HS-5 (cell line): ENCODE measurements around the gene TIE1.

Source experiments
- DNase-seq: peaks from one replicate; pipeline ENCODE4 v3.0.0-alpha.2; 2012; ENCODE audit warnings: low read depth

Gene TIE1

DNA sequence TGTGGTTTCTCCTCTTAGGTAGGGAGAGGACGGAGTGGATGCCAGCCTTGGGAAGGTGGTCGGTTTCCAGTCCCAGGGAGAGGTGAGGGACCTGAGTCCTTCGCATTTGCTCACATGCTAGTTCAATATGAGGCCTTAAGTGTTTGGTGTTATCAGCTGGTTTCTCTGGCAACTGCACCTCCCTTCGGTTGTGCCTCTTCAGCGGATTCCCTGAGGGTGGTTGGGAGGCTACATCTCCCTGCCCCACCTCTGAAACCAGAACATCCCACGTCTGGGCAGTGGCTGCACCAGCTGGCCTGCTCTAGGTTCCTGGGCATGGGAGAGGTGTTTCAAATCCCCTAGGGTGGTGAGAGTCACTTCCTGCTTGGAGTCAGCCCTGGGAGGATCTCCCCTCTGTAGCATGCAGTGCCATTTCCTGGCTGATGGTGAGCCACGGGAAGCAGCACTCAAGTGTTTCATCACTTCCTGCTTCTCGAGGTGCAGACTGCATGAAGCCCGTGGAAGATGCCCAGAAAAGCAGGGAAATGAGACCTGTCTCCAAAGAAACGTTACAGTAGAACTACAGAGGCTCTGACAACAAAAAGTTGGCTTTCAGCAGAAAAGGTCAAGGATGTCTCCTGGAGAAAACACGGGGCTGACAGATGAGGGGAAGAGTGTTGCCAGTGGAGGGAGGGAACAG, 26.5 kb upstream of the TIE1 start:
- DNase-seq = peak; percentile 33

DNA sequence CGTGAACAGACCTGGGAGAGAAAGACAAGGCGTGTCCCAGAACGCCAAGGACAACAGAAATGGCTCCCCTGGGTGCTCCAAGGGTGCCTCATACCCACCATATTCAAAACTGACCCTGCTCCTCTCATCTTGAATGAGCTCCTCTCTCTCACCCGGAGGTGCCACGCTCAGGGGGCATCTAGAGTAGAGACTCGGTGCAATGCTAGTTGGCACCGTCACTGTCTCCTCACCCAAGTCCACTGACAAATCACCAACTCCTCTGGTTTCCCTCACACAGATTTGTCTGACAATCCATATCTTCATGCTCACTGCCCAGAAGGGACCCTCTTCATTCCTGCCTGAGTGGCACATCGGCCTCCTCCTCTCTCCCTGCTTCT, 26.0 kb upstream of the TIE1 start:
- DNase-seq = no peak

DNA sequence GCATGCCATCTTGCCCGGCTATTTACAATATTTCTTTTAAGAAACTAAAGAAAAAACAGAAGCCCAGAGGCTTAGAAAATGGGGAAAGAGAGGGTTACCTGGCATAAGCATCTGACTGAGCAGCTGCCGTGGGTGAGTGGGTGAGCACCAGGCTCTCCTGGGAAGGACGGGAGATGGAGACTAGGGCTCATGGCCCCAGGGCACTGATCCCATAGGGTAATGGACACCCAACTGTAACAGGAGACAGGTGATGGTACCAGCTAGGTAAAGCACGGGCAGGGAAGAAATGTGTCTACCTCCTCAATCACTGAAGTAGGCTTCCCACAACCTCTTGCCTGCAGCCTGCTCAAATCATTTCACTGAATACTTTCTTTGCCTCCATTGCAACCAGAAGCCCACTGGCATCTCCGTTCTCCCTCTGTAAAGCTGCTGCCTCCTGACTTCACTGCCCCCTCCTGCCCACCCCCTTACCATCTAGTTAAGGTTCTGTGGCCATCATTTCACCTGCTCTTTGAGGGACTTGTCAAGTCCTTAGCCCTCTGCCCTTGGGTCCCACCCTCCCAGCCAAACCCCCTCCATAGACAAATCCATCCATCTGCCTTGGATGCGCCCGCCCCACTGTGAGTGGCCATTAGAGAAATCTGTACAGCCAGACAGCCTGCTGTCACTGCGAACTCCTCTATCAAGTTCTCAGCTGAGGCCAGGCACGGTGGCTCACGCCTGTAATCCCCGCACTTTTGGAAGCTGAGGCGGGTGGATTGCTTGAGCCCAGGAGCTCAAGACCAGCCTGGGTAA, 24.8 kb upstream of the TIE1 start:
- DNase-seq = no peak

DNA sequence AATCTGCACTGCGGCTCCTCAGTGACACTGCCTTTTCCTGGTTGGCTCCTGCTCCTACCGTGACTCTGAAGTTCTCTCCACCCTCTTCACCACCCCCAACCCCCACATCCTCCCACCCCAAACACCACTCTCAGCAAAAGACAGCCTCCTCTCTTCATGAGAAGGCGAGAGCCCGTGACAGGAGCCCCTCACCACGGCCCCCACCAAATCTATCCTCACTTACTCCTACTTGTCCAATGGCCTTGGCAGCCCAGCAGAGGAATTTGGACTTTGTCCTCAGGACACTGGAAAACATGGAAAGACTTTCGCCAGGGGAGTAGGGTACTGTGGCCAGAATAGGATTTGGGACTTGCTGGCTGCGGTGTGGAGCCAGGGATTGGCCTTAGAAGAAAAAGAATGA, 24.1 kb upstream of the TIE1 start:
- no peak for DNase-seq

DNA sequence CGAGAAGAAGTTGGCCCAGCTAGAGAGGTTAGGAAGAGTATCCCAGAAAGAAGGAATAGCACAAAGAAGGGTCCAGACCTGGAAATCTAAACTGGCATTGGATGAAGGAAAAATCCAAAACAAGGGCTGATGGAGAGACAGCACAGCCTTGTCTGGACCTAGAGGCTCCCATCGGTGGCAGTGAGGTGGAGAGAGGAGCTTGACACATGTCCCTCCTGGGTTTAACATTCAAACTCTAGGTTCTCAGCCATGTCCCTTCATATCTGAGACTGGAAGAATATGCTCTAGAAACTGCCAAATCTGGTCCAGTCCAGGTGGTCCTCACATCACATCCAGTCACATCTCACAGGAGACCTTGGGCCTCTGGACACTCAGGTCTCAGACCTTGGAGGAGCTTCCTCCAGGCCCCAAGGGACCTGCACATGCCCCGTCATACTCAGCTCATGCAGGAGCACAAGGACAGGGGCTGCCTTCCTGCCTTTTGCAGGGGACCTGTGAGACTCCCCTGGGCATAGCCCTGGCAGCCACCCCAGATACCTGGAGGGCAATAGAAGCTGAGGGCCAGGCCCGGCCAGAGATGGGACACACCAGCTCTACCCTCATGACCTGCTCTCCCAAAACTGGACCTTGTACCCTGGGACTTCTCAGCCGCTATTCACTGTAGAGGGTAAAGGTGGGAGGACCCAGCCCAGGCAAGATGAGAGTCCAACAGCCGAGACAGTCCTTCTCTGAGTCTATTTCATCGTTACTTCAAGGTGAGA, 23.5 kb upstream of the TIE1 start:
- no peak for DNase-seq

DNA sequence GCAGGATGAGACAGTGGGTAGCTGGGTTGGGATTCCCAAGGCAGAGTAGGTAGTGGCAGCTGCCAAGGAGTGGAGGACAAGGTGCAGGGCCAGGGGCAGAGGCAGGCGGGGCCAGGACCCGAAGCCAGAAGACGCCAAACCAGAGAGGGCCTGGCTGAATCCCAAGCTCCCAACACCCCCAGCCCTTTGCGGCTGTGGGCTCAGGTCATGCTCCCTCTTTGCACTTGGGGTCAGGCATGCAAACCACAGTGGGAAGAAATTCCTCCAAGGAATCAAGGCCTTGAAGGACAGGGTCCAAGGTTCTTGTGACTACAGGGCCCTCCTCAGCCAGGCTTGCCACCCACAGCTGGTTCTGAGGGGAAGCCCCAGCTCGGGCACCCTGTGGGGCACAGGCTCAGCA, 21.6 kb upstream of the TIE1 start:
- DNase-seq = no peak

DNA sequence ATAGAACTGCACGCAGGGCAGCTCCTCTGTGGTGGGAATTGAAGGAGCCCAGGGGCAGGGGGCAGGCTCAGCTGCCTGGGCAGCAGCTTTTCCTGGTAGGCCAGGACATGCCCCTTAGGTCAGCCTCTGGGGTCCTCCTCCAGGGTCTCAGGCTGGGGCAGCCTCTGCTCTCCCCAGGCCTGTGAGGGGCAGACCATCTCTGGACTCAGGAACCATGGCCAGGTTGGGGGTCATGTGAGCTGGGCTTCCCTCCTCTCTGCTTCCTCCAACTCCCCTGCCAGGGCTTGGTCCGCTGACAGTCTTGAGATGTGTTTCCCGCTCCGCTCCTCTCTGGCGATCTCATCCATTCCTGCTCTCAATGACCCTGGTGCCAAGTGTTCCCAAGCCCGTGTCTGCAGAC, 21.1 kb upstream of the TIE1 start:
- DNase-seq = no peak

DNA sequence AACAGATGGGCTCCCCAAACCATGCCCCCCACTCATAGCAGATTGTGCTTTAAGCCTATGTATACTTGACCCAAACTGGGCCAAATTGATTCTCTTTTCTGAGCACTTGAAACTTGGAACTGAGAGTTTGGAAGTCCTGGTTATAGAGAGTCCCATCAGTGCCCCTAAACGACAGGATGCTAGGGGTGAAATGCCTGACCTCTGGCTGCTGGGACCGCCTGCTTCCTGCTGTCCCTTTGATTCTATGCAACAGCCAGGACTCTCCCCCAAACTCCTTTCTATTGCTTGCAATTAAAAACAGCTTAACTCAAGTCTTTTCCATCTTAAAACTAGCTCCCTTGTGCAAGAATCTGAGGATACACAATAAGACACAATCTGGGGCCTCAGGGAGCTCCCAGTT, 20.1 kb upstream of the TIE1 start:
- no peak for DNase-seq

DNA sequence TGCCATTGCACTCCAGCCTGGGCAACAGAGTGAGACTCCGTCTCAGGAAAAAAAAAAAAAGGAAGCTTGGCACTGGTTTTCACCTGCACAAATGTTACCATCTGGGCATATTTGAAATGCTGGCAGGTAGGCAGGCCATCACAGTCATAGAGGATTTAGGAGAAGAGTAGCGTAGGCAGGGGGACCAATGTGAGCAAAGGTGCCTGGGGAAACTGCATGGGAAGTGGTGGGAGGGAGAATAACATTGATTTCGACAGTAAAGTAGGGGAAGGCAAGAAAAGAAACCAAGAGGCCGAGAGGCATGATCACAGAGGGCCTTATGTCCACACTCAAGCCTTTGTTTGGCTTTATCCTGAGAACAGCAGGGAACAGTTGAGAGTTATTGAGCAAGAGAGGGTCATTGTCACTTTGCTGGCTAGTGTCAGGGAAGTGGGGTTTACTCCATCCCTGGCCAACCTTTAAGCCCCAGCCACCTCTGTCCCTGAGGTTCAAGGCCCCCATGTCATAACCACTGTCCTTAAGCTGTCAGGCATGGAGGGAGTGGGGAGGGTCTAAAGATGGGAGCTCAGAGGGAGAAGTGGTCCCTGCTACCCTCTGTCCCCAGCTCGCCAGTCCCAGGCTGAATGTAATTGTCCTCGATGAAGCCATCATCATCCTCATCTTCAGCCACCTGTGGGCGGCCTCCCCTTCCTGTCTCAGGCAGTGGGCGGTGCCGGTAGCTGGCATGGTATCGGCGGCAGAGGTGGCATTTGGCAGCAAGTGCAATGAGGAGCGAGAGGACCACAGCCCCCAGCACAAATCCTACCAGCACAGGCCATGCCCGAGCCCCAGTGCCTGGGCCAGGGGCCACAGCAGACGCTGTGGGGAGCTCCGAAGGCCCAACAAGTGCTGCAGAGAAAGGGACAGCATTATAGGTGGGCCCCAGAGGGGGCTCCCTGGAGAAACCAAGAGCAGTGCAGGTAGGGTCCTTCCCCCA, 18.3 kb upstream of the TIE1 start:
- no peak for DNase-seq

DNA sequence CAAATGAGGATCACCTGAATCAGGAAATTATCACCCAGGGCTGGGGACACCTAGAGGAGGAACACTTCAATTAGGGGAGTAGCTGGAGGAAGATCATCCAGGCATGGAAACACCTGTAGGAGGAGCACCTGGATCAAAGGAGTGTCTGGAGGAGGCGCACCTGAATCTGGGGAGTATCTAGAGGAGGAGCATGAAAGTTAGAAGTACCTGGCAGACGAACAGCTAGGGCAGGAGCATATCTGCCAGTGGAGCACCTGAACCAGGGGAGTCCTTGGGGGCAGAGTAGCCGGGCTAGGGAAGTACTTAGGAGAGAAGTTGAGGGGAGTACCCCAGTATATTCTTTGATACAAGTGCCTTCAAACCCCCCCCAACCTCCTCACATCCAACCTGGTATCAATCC, 16.7 kb upstream of the TIE1 start:
- DNase-seq = no peak

DNA sequence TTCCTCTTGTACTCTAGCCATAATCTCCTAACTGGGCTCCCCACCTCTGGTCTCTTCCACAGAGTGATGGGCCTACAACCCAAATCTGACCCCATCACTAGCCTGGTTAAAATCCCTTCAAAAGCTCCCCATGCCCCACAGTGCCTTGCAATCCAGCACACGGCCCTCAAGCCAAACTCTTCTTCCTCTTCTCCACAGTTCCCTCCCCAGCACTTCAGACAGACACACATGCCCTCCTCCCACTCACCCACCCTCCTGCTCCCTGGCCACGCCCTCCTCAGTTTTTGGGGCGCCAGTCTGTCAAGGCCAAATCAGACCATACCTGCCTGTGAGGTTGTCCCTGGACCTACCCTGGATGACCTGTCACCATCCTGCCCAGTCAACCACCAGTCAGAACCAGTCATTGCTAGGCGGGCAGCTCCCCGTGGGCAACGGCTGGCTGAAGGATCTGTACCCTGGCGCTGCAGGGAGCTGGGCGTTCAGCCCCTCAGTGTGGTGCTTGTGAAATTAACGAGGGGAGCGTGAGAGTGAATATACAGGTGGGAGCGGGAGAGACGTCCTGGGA, 16.2 kb upstream of the TIE1 start:
- DNase-seq = no peak

DNA sequence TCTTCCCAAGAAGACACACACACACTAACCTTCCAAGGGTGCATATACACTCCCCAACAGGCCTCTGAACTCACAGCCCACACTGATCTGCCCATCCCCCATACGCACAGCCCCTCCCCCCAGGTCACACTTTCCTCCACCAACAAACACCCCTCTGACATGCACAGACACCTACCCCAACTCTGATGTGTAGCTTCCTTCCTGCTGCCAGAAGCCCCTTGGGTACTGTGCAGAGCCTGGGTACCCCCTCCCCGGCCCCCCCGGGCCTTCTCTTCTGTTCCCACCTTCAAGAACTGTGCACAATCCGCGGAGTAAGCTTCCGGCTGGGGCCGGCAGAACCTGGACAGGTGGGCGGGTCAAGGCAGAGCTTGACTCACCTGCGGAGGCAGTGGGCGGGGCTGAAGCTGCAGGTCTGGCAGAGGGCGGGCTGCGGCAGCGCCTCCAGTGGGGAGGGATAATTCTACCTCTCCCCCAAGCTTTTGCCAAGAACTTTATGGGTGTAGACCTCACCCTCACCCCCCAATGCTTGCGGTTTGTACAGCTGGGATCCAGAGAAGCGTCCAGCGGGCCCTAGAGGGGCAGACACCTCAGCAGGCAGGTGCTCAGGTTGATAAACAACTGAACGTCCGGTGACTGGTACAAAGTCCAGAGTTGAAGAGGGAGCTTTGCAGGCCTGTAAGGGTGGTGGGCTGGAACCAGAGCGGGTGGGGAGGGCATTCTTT, 15.4 kb upstream of the TIE1 start, which contains the start of gene C1orf210:
Gene C1orf210, minus strand, starts transcription at position 313 of the 722 bp plus-strand sequence. CDS start 2,311 bp downstream, outside the sequence.
- DNase-seq = no peak

DNA sequence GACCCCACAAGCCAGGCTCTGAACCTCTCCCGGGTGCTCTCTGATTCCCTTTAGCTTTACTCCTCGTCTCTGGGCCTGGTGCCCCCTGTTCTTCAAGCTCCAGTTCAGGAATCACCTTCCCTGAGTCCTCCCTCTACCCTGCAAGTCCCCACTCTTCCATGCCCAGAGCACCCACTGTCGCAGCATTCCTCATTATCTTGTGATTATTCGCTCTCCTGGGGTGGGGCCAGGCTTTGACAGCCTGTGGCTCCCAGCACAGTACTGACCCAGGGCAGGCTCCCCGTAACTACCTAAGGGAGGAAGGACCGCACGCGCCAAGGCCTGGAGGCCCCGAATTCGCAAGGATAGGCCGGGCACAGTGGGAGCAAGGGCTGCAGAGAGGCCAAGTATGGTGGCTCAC, 14.7 kb upstream of the TIE1 start:
- DNase-seq = no peak

DNA sequence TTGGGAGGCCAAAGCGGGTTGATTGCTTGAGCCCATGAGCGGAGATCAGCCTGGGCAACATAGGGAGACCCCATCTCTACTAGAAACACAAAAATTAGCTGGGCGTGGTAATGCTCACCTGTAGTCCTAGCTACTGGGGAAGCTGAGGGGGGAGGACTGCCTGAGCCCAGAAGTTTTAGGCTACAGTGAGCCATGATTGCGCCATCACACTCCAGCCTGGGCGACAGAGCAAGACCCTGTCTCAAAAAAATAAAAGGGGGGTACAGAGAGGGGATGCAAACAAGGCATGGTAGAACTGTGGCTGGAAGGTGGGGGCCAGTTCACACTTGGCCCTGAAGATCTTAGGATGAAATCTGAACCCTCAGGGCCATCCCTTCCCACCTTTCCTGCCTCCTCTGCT, 14.2 kb upstream of the TIE1 start:
- DNase-seq = no peak

DNA sequence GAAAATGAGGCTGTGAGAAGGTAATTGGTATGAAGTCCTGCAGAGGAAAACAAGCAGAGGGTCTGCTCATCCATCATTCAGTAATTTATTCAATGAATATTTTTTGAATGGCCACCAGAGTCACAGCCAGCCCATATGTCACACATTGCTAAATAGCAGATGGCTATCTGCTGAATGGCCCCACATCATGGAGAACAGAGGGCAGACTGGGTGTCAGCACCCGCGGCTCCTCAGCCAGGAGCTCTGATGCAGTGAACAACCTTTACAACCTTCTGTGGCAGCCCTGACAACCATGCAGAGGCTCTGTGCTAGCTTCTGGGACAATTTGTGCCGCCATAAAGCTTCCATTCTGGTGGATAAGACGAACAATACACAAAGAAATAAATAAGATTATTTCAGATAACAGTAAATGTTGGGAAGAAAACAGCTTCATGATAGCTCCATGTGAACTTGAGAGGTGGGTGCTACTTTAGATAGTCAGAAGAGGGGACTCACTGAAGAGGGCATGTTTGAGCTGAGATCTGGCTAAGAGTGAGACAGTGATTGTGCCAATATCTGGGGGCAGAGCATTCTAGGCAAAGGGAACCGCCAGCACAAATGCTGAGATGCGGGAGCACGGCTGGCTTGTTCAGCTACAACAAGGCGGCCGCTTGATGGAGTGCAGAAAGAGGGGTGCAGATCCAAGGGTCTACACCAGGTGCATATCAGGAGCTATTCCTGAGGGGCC, 12.6 kb upstream of the TIE1 start:
- DNase-seq = no peak

DNA sequence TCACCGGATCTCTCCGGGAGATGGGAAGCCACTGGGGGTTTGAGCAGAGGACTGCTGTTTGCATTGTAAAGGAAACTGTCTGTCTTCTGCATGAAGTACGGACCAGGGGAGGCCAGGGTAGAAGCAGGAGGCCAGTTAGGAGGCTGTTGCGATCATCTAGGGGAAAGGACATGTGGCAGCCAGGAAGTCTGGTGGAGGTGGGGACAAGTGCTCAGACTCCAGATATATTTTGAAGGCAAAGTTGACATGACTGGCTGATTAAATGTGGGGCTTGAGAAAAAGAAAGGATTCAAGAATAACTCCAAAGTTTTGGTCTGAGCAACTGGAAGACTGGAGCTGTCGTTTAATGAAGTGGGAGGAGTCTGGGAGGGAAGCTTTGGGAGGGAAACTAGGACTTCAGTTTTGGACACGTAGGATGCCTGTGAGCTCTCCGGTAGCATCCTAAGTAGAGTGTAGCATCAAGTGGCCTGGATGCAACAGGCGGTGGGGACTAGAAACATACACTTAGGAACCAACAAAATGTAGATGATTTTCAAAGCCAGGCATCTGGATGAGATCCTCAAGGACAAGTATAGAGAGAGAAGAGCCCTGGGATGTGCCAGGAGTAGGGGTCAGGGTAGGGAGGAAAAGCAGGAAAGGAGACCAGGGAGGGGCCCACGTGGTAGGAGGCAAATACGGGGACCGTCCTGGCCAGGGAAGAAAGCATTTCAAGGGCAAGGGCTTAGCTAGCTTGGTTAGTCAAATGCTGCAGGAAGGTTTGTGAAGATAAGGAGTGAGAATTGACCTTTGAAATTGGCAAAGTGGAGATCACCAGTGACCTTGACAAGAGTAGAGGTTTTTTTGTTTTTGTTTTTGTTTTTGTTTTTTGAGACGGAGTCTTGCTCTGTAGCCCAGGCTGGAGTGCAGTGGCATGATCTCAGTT, 11.7 kb upstream of the TIE1 start:
- no peak for DNase-seq

DNA sequence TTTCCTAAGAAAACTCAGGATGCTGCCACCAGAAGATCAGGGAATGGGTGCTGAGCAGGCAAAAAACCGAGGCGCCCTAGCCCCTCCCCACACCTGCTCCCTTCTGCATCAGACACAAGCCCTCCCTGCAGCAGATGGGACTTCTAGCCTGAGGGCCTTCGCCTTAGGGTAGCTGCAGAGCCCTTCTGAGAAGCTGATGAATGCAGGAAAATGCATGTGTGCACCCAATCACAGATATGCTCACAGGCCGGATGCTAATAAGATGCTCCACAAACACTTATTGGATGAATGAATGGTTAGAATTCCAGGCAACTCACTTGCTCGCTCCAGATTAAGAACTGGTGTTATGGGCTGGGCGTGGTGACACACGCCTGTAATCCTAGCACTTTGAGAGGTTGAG, 8.6 kb upstream of the TIE1 start:
- no peak for DNase-seq

DNA sequence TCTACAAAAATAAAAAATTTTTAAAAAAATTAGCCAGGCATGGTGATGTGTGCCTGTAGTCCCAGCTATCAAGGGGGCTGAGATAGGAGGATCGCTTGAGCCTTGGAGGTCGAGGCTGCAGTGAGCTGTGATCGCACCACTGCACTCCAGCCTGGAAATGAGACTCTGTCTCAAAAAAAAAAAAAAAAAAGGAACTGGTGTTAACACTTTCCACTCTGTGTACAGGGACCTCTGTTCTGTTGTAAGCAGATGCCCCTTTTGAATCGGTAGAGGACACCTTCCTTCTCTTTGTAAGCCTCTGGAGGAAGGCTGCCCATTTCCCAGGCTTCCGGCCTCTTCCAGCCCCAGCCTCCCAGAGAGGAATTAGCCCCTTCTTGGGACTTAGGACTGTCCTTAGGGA, 8.1 kb upstream of the TIE1 start:
- no peak for DNase-seq

DNA sequence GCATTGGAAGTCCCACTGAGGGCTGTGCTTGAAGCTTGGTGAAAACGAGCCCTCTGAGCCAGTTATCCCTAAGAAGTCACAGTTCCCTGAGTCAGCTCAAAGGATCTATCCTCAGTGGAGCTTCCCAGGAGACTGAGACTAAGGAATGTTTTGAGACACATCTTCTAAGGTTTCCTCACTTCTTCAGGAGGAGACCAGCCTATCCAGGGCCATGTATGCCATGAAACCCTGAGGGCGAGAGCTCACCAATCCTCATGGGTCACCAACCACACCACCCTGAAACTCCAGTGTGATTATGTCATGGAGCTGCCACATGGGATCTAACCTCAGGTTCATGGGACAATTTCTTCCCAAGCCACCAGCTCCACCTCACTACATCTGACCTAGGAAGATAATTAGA, 7.6 kb upstream of the TIE1 start:
- no peak for DNase-seq
